ENCODE results near the gene PXMP4. TPM values are rescaled to one million over a fixed set of nuclear protein-coding genes. Genes with fewer than 3 reads are reported as not detected.

The PXMP4 gene
- total RNA-seq, 1 donor from 2014 or later, result 35.6 TPM

GRCh38 chr20:33753143-33753542 lies 33.0 kb upstream of the PXMP4 start:
- no peak overlapping the region for H3K27ac ChIP-seq
- no peaks in the 10 kb centered on the region for H3K4me1 ChIP-seq
- no peak for TF ChIP-seq CTCF (IDR thresholded peaks at IDR 0.05)
- DNase-seq (no peak), ATAC-seq (no peak)
- peaks cover 49% of the 10 kb centered on the region for H3K36me3 ChIP-seq
- intact Hi-C loops (cut with DNase I), result no loop called here
- H3K9me3 ChIP-seq, result no peaks in the 10 kb centered on the region
- H3K27me3 ChIP-seq, result no peaks in the 10 kb centered on the region
- no peak overlapping the region for H3K4me3 ChIP-seq

- no peak for ATAC-seq
- peaks cover 40% of the 10 kb centered on the region for H3K36me3 ChIP-seq
Observed at GRCh38 chr20:33751775-33752174, 31.7 kb upstream of the PXMP4 start.

GRCh38 chr20:33746325-33746998 lies 26.4 kb upstream of the PXMP4 start:
- ATAC-seq (no peak), DNase-seq (no peak)
- Histone ChIP-seq H3K4me1 (no peaks in the 10 kb centered on the region), H3K4me3 (no peak overlapping the region), H3K27me3 (no peaks in the 10 kb centered on the region), H3K9me3 (no peaks in the 10 kb centered on the region), H3K27ac (no peak overlapping the region), H3K36me3 (peaks cover 18% of the 10 kb centered on the region)
- no peak for TF ChIP-seq CTCF (IDR thresholded peaks at IDR 0.05)
- intact Hi-C loops (cut with DNase I), result no loop called here

More at GRCh38 chr20:33751775-33752174, 31.7 kb upstream of the PXMP4 start:
- DNase-seq, result no peak
- Histone ChIP-seq H3K4me1 (no peaks in the 10 kb centered on the region), H3K27me3 (no peaks in the 10 kb centered on the region), H3K27ac (no peak overlapping the region), H3K9me3 (no peaks in the 10 kb centered on the region), H3K4me3 (no peak overlapping the region)
- no peak for TF ChIP-seq CTCF (IDR thresholded peaks at IDR 0.05)
- intact Hi-C loops (cut with DNase I), result no loop called here

- no peak for TF ChIP-seq CTCF (IDR thresholded peaks at IDR 0.05)
- no peaks in the 10 kb centered on the region for H3K4me1 ChIP-seq
- intact Hi-C loops (cut with DNase I), result no loop called here
- H3K27ac ChIP-seq, result no peak overlapping the region
- no peaks in the 10 kb centered on the region for H3K27me3 ChIP-seq
- no peak overlapping the region for H3K4me3 ChIP-seq
- peaks cover 2% of the 10 kb centered on the region for H3K36me3 ChIP-seq
- DNase-seq (no peak), ATAC-seq (no peak)
- H3K9me3 ChIP-seq, result no peaks in the 10 kb centered on the region
Observed at GRCh38 chr20:33744773-33745385, 24.8 kb upstream of the PXMP4 start.

- no peaks in the 10 kb centered on the region for H3K36me3 ChIP-seq
- TF ChIP-seq CTCF (IDR thresholded peaks at IDR 0.05), result no peak
- ATAC-seq (no peak), DNase-seq (no peak)
- no peaks in the 10 kb centered on the region for H3K27me3 ChIP-seq
- no peaks in the 10 kb centered on the region for H3K4me1 ChIP-seq
- no peak overlapping the region for H3K4me3 ChIP-seq
- intact Hi-C loops (cut with DNase I), result no loop called here
- H3K27ac ChIP-seq, result no peak overlapping the region
- no peaks in the 10 kb centered on the region for H3K9me3 ChIP-seq
Observed at GRCh38 chr20:33744181-33744580, 24.1 kb upstream of the PXMP4 start.

Measured in upper lobe of right lung (tissue), 1 donor.